Stimulated activated CD8-positive, alpha-beta memory T cell treated with anti-CD3 and anti-CD28 coated beads, Interleukin-12 subunit alpha, Interleukin-12 subunit beta, amount 100 ng/mL, for 1 hour (primary cell): Measurements from ENCODE around the gene CASS4.
"Not testable (repeated sequence)": the region's sequence is repeated elsewhere in the genome, so short reads cannot be mapped to it uniquely, and the experiment has no call there.

ENCODE experiments used
- DNase-seq: peaks from one replicate; pipeline ENCODE4 v3.0.0-alpha.2; 2020; ENCODE audit warnings: low read depth

CASS4 gene

DNA sequence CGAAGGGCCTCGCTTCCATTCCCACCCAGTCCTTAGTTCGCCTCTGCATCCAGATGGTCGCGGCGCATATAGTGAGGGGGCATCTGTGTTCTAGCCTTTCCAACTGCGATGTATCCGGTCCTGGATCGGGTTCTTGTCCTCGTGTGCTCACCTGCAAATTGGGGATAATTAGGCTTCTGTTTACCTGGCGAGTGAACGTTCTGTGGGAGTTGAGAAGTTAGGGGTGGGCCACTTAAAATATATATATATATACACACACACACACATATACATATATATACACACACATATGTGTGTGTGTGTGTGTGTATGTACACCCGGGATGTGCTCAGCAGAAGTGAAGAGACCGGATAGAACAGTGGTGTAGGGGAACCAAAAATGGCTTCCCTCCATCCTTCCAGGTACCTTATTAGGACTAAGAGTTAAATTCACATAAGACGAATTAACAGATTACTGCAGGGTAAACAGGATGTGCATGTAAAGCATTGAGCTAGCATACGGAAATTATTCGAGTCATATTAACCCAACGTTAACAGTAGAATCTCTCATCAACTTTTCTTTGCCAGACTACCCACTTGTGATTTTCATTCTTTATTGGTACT is 19.1 kb upstream of the CASS4 start:
- no peak for DNase-seq

DNA sequence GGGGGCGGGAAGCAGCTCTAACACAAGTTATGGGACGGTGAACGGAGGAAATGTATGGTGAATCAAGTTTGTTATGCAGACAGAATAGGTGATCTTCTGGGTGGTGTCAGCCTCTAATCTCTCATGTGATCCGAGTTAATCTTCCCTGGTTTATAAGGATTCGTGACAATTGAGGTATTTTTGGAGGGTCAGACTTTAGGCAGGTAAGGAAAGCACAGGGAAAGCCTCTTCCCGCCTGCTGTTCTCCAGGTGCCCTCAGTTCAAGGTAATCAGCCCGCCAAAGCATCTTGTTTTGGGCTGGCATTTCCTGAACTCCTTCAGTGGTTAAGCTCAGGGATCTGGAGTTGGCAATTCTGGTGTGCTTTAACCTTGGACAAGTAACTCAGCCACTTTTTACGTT is 18.4 kb upstream of the CASS4 start:
- no peak for DNase-seq

DNA sequence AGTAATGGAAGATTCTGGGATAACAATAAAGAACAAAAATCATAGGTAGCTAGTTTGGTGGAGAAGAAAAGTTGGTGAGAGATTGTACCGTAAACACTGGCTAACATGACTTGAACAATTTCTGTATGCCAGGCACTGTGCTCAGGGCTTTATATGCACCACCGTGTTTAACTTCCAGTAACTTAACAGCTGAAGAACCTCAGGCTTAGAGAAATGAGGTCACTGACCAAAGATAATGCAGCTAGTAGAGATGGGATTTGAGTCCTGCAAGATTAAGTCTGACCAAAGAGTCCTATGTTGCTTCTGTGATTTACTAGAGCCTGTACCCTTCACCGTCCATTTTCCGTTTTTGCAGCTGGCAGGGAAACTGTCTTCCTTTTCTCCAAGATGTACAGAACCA is 16.9 kb upstream of the CASS4 start:
- no peak for DNase-seq

DNA sequence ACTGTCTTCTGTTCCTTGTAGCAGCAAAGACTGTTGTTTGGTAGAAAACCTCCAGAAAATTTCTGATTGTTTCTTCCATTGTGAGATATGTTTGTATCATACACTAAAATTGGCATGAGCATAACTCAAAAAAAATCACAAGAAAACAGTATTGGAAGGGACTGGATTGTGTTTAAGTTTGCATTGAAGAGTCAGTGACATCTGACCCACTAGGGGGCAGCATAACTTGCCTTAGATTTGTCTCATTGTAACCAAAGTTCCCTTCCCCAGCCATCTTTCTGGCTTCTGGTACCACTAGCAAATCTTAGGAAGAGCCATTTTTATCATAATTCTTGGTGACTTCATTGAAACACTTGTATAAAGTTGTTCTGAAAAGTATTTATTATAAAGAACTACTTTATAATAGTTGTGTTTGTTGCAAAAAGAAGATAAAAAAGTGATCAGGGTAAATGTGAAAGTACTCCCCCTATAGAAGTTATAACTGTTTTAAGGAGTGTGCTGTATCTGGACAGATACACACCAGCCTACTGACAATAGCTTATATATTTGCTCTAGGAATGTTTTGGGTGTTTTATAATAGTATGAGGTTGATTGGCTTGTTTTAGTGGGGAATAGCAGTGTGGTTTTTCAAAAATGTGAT is 11.9 kb upstream of the CASS4 start:
- peak; percentile 61 for DNase-seq

DNA sequence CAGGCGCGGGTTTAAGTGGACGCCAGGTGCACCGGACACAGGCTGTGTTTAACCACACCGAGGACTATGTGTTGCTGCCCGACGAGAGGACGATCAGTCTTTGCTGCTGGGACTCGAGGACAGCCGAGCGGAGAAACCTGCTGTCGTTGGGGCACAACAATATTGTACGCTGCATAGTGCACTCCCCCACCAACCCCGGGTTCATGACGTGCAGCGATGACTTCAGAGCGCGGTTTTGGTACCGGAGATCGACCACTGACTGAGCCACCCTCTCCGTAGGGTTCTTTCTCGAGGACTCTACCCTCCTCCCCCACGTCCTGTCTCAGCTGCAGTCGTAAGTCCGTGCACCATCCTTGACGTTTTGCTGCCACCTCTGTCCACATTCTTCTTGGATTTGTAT is 8.6 kb upstream of the CASS4 start:
- DNase-seq: no peak

DNA sequence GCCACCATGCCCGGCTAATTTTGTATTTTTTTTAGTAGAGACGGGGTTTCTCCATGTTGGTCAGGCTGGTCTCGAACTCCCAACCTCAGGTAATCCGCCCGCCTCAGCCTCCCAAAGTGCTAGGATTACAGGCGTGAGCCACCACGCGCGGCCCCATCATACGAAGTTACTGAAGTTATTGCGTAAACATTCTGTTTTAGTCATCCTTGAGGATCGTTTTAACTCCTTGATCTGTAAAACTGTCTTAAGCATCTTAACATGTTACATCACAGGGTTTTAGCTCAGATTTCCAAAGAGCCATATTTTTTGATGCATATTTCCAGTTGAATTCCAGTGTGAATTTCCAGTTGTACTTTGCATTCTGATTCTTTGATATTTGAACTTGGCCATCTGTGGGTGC is 6.7 kb upstream of the CASS4 start:
- not testable (repeated sequence) for DNase-seq

DNA sequence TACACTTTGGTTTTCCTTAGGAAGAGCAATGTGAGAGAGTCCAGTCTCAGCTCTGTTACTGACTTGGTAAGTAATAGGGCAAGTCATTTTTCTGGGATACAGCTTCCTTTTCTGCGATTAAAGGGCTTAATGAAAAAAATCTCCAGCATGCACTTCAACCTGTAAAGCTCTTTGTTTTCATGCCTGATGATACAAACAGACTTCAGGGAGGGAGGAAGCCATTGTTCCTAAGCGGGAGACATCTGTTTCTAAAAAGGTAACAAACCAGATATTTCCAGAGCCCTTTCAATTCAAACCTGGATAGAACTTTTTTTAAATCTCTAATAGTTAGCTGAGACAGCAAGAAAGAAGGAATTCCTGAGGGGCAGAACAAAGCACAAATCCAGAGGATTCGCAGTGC is 5.2 kb upstream of the CASS4 start:
- DNase-seq: no peak

DNA sequence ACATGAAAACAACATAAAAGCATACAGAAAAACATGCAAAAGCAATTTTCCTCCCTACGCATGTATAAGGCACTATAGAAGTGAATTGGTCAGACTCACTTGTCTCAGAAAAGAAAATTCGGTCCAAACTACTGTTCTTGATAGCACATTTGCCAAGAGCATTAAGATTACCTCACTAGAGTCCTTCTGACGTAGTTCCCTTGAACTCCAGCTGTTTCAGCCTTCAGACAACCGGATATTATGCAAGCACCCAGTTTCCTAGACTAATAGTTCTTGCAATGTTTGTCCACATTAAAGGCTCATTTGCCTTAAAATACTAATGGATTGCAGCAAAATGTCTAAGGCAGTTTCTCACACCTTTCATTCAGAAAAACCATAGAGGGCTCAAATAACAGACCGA is 2.5 kb upstream of the CASS4 start:
- no peak for DNase-seq

DNA sequence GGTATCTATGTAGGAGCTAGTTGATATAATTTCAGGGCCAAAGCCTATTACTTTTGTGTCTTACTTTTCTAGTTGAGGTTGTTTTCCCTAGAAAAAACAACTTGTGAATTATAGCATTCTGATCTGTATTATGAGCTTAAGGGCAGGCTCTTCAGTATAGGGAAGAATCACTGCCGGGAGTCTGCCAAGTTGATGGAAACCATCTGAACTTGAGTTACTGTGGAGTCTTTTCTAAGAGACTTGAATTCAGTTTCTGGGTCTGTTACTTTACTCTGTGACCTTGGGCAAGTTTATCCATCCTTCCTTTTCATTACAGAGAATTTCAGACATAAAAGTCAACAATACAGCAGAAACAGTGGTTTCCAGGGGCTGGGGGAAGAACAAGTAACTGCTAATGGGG is 2.1 kb upstream of the CASS4 start:
- no peak for DNase-seq

DNA sequence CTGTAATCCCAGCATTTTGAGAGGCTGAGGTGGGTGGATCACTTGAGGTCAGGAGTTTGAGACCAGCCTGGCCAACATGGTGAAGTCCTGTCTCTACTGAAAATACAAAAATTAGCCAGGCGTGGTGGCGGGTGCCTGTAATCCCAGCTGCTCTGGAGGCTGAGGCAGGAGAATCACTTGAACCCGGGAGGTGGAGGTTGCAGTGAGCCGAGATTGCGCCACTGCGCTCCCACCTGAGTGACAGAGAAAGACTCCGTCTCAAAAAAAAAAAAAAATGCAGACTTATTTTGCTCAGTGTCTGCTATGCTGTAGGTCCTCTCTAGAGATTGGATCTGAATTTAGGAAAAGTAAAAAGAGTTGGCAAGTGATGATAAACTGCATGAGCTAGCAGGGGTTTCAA is 773 bp upstream of the CASS4 start:
- DNase-seq: not testable (repeated sequence)

DNA sequence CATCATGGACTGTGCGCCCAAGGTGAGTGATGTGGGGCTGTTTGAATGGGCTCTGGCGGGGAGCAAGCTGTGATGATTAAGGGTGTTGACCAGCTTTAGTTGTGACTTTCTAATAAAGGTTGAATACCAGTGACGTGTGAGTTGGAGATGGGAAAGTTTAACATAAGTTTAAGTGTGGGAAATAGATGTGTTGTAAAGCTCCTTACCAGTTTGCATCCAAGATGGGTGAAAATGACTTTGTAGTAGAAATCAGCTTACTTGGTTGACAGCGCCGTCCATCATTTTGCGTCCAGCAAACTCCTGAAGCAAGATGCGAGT is 372 bp downstream of the CASS4 start:
- DNase-seq: no peak

DNA sequence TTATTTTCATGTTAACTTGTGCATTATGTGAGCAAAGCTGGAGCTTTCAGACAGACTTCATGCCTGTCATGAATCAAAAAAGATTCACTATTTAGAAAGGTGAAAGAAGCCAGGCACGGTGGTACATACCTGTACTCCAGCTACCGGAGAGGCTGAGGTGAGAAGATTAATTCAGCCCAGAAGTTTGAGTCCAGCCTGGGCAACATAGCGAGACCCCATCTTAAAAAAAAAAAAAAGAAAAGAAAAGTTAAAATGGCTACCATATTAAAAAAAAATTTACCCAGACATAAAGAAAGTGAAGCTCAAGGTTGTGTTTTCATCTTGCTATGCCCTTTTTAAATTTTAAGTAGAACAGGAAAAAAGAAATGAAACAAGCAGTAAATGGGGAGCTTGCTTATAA is 889 bp downstream of the CASS4 start:
- DNase-seq: no peak

DNA sequence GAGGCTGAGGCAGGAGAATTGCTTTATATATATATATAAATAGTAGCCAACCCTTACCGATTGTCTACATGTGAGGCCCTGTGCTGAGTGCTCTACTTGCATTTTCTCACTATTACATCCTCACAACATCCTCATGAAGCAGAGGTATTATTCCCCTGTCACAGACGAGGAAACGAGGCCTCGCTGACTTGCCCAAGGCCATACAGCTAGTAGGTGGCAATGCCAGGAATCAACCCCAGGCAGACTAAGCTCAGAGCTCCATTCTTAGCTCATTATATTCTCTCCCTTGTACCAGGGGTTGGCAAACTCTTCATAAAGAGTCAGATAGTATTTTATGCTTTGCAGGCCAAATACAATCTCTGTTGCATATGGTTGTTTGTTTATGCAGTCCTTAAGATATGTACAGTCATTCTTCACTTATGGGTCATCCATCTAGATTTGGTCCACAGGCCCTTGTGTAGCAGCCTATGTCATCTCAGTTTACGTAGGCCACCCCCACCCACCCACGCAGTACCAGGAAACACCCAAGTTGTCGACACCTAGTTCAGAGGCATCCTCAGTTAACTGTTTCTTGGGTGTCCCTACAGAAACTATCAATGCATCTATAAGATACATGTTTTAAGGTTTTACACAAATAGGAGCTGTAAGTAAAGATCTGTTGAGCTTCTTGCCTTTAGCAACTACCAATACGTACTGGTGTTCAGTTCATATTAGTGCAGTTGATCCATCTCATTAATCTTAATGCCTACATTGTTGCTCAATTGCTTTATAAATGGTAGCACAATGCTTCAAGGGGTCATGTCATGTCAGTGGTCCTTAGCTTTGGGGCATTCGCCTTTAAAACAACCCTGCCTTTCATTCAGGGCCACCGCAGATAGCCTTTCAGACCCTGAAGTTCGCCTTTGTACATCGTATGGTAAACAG is 3.0 kb downstream of the CASS4 start:
- peak; percentile 41 for DNase-seq

DNA sequence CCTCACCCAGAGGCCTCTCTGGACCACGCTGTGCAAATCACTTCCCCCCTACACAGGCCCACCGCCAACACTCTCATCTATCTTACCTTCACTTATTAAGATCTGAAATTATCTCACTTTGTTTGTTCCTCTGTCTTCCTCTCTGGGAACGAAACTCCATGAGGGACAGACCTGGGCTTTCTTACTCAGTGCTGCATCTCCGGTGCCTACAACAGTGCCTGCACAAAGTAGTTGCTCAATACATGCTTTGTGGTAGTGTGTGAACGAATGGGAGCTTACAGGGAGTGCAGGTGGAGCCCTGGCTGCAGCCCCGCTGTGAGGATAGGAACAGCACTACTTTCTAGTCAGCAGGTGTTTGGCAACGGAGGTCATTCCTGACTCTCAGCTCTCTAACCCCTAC is 5.3 kb downstream of the CASS4 start:
- no peak for DNase-seq

DNA sequence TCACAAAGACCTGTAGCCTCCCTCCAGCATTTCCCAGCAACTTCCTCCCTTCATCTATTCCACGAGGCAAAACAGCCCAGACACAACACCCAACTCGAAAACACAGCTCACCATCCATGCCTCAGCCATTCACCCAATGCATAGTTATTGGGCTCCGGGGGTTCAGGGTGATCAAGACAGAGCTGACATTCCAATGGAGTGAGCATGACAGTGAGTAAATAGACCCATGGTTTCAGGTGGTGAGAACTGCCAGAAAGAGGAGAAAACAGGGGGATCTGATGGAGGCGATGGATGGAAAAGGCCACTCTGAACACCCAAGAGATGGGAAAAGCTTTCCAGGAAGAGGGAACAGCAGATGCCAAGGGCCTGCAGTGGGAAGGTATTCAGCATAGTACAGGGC is 5.9 kb downstream of the CASS4 start:
- no peak for DNase-seq

DNA sequence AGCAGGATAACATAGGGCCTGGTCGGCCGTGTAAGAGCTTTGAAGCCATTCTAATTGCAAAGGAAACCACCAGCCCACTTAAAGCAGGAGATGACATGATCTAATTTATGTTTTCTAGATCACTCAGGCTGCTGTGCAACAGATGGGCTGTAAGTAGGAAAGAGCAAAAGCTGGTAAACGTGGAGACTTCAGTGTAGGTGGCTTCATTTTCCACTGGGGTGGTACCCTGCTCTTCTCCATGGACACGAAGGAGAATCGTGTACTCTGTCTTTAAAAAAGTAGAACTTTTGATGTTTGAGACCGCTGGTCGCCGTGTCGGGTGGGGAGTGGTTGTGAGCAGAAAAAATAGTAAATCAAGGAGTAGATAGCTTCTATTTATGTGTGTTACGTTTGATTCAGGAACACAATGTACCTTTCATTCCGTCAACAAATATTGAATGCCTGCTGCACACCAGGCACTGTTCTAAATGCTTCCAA is 6.4 kb downstream of the CASS4 start:
- no peak for DNase-seq

DNA sequence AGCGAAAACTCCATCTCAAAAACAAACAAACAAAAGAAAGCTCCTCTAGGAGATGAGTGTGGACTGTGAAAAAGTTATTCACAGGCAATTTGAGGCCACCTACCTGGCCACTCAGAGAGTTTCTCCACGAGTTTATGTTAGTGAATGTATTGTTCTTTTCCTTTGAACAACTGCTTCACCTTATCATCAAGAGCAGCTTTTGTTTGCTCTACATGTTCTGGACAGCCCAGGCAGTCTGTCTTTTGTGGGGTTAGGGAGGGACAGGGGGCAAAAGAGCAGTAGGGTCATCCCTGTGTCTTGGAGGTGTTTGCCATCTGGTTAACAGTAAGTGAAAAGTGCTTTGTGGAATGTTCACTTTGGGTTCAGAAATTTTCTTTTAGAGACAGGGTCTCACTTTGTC is 8.0 kb downstream of the CASS4 start:
- DNase-seq: no peak

DNA sequence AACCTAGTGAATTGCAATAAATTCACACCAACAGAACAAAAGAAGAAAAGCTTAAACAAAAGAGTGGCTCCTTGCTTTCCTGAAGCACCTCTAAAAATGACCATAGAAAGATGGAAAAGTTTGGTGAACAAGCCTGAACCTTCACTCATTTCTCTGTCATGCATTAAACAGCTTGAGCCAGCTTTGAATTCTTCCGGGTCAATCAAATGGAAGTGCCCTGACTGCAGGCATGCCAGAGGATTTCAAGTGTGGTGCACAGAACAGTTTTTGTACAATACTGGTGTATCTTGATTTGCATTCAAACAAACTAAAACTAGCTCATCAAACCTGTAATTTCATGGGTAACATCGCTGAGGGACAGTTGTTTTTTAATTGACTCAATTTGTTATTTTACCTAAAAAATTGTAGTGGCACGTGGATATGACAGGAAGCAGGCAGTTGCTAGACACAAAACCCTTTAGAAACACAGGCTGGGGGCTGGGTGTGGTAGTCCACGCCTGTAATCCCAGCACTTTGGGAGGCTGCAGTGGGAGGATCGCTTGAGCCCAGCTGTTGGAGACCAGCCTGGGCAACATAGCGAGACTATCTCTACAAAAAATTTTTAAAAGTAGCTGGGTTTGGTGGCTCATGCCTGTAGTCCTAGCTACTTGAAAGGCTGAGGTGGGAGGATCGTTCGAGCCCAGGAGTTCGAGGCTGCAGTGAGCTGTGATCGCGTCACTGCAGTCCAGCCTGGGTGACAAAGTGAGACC is 9.1 kb downstream of the CASS4 start:
- no peak for DNase-seq

DNA sequence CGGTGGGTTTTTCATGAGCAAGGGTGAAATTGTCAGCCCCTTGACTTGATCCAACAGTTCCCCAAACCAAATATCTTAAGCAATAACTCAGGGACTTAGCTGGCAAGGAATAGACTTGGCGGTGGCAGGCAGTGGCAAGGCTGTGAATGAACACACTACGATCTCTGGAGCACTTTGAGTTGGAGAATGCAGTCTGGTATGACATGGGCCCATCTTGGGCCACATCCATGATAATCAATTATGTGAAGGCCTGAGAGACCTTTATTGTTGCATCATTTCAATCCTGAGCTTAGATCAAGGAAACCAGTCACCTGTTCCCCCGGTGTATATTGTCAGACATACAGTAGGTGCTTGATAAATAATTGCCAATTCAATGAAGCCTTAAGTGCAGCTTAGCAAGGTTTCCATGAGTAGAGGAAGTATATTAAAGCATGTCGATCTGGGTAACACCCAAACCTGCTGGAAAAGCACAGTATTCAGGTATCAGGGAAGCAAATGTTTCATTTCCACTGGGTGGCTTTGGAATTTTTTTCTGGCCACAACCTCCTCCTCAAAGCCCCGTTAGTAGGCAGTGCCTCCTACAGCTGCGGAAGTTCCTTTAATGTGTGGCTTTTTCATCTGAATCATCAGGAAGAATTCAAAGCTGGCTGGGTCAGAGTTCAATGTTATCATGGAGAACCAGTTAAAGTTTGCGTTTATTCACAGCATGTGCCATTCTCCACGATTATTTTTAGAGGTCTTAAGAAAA is 10.2 kb downstream of the CASS4 start:
- DNase-seq: no peak

DNA sequence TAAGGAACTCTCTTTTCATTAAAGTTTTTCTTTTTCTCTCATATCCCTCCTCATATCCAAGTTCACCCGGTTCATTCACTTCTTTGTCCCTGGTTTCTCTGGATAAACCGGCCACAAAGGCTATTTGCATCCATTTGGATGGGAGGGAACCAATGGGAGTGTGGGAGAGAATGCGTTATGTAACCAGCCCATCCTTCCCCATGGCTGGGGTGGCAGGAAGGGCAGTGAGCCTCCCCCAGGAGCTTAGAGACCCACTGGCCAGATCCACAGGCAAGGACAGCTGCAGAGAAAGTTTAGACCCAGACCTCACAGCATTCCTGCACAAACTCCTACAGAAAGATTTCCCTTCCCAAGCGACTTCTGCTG is 10.7 kb downstream of the CASS4 start:
- DNase-seq: no peak

DNA sequence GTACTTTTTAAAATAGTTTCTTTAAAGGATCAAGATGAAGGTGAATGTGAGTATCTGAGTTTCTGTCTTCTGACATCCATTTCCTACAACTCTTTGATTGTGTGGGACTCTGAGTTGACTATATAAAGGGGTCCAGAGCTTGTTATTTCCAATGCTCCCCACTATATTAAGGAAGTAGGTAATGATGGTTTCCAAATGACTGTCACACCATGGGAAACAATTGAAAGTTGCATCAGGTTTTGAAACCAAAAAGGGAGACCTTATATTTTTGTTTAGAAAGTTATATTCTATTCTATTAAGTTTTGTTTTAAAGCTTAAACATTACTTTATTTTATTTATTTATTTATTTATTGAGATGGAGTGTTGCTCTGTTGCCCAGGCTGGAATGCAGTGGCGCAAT is 11.2 kb downstream of the CASS4 start:
- no peak for DNase-seq

DNA sequence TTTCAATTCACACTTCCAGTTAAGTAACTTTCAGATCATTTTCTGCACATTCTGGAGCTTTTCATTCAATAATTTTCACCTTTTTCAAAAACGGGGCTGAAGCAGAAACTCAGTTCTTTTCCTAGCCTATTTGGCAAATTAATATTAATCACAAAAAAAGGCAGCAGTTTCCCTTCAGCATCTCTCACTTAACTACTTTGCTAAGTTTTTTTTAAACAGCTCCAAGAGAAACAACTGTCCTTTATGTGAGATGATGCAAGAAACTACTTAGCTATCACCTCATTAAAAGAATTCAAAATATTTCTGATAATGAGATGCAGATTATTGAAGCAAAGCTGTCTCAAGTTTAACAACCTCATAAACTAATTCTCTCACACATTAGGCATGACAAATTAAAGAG is 11.8 kb downstream of the CASS4 start:
- DNase-seq: no peak
